Naive B cell (primary cell): ENCODE measurements around the gene SURF6. TPM values are rescaled to one million over a fixed set of nuclear protein-coding genes. Genes with fewer than 3 reads are reported as not detected.

ENCODE experiments used
- polyA plus RNA-seq, 6 donors: library from polyadenylated mRNA; unstranded; fragments of 300-500 nt; fragmentation: Illumina TruSeq; gene quantifications; one replicate each; pipeline ENCODE4 v1.2.3, GENCODE V29; 2021; ENCODE audit warnings: low read depth in 6 of 6

SURF6 gene
- polyA plus RNA-seq, 6 donors from 2014 or later: 0.09 to 13.0 (median 6.8) TPM

Other genes with a start within 250 kb of the SURF6 start
- 10 to 100 TPM in 2 of 6 donors, 1 to 10 TPM in 4; 5.5 to 17.5 (median 8.7) TPM for gene RALGDS, start 214.9 kb downstream of the SURF6 start, polyA plus RNA-seq
- gene GBGT1, start 172.3 kb downstream of the SURF6 start, polyA plus RNA-seq: 1 to 10 TPM in 5 of 6 donors, under 1 TPM in 1; 0.96 to 4.0 (median 2.4) TPM
- not detected for gene OBP2B, start 126.9 kb downstream of the SURF6 start, polyA plus RNA-seq
- gene ABO, start 61.0 kb downstream of the SURF6 start, polyA plus RNA-seq: under 1 TPM in 2 of 6 donors, not detected in 4; 0.93 to 0.94 TPM
- gene MED22, start 11.9 kb upstream of the SURF6 start, polyA plus RNA-seq: 10 to 100 TPM; 14.9 to 36.8 (median 20.2) TPM
- gene RPL7A, start 12.0 kb upstream of the SURF6 start, polyA plus RNA-seq: 1,000 to 10,000 TPM in 5 of 6 donors, 100 to 1,000 TPM in 1; 715 to 1,392 (median 1,075) TPM
- 100 to 1,000 TPM in 1 of 6 donors, 10 to 100 TPM in 5; 77.6 to 142 (median 94.1) TPM for gene SURF1, start 20.3 kb upstream of the SURF6 start, polyA plus RNA-seq
- 10 to 100 TPM; 21.6 to 40.5 (median 28.1) TPM for gene SURF2, start 20.4 kb upstream of the SURF6 start, polyA plus RNA-seq
- 10 to 100 TPM; 76.2 to 99.5 (median 82.9) TPM for gene SURF4, start 39.9 kb upstream of the SURF6 start, polyA plus RNA-seq
- gene STKLD1, start 40.2 kb upstream of the SURF6 start, polyA plus RNA-seq: under 1 TPM in 2 of 6 donors, not detected in 4; 0.18 to 0.61 TPM
- gene REXO4, start 81.8 kb upstream of the SURF6 start, polyA plus RNA-seq: 10 to 100 TPM in 5 of 6 donors, 1 to 10 TPM in 1; 4.3 to 27.7 (median 15.1) TPM
- gene ADAMTS13, start 86.2 kb upstream of the SURF6 start, polyA plus RNA-seq: under 1 TPM in 2 of 6 donors, not detected in 4; 0.23 to 0.25 TPM
- gene CACFD1, start 123.8 kb upstream of the SURF6 start, polyA plus RNA-seq: 10 to 100 TPM; 14.7 to 23.5 (median 18.7) TPM
- 10 to 100 TPM; 25.6 to 49.3 (median 31.0) TPM for gene SLC2A6, start 142.9 kb upstream of the SURF6 start, polyA plus RNA-seq
- gene MYMK, start 188.8 kb upstream of the SURF6 start, polyA plus RNA-seq: not detected
- not detected for gene ADAMTSL2, start 198.5 kb upstream of the SURF6 start, polyA plus RNA-seq